Measurements from ENCODE around the gene NINL.
"Not testable (repeated sequence)": the region's sequence is repeated elsewhere in the genome, so short reads cannot be mapped to it uniquely, and the experiment has no call there.

NINL gene

DNA sequence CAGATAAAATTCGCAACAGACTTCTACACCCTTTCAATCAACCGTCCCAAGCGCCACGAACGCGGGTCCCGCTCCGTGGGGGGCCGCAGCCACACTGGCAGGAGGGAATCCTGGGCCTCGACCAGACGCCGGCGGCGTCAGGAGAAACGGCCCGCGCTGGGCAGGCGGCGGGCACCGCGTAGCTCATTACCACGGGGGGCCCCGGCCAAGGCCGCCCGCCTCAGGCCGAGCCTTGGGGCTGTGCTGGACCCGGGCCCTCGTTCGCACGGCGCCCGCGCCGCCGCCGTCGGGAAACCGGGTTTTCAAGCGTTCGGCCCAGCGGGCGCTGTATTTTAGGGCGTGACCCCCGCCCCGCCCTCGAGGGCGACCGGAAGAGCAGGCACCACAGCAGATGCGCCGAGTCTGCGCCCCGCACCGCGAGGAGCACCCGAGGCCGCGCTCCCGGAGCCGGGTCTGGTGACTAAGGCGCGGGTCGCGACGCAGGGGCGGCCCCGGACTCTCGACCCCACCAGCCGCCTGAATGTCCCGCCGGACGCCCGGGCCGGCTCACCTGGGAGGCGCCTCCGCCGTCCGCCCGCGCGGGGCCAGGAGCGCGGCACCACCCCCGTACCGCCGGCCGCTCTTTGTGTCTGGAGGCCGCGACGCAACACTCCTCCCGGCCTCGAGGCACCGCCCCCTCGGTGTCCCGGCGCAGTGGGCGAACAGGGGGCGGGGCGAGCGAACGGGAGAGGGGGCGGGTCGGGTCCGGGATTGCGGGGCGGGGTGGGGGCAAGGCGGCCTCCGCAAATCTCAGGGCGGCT lies at the start of gene NINL:
Gene NINL, minus strand, starts transcription at position 627 of the 800 bp plus-strand sequence. CDS start 58,944 bp downstream, outside the sequence.
- H3K4me3 ChIP-seq (replicated peaks; ENCODE audit: low read depth, low read length) = peak within 1 kb of the TSS; percentile 59
- TF ChIP-seq CTCF (IDR thresholded peaks at IDR 0.05; ENCODE audit: low read depth, low read length, missing control alignments) = no peak
- DNase-seq (ENCODE audit: extremely low read depth, low read depth) = no peak

GRCh38 chr20:25632940-25633790 lies 47.8 kb upstream of the NINL start:
- no peak overlapping the region for H3K4me3 ChIP-seq (replicated peaks; ENCODE audit: low read depth, low read length)
- DNase-seq (ENCODE audit: extremely low read depth, low read depth) = no peak
- TF ChIP-seq CTCF (IDR thresholded peaks at IDR 0.05; ENCODE audit: low read depth, low read length, missing control alignments) = no peak

- DNase-seq (ENCODE audit: extremely low read depth, low read depth) = not testable (repeated sequence)
Observed at GRCh38 chr20:25630615-25631014, 45.3 kb upstream of the NINL start.

DNA sequence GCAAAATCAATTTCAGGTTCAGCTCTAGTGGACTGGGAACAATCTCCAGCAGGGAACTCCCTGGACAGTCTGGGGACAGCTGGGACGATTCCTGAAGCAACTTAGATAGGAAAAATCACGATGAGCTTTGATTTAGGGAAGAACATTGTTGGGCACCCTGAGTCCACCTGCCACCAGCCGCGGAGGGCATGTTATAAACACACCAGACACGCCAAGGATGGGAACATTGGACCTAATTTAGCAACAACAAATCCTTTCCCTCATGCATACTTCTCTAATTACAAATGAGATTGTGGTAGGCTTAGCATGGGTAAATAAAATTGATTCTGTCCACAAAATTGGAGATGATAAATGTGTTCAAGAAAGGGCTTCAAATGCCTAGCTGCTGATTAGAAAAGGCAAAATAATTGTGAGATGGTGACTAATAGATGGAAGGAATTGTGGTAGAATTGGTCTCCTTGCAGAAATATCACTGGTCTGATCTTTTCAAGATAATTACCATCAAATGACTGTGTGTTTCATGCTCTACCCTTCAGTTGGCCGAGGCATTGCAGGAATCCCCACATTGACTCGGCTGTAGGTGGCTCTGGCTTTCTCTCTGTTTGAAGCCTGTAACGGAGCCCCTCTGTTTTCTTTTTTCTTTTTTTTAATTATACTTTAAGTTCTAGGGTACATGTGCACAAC lies 44.6 kb upstream of the NINL start:
- no peak for DNase-seq (ENCODE audit: extremely low read depth, low read depth)
- no peak overlapping the region for H3K4me3 ChIP-seq (replicated peaks; ENCODE audit: low read depth, low read length)
- TF ChIP-seq CTCF (IDR thresholded peaks at IDR 0.05; ENCODE audit: low read depth, low read length, missing control alignments) = no peak

More at GRCh38 chr20:25630615-25631014, 45.3 kb upstream of the NINL start:
- H3K4me3 ChIP-seq (replicated peaks; ENCODE audit: low read depth, low read length) = not testable (repeated sequence)

GRCh38 chr20:25626779-25627178 lies 41.4 kb upstream of the NINL start:
- DNase-seq (ENCODE audit: extremely low read depth, low read depth) = no peak
- no peak for TF ChIP-seq CTCF (IDR thresholded peaks at IDR 0.05; ENCODE audit: low read depth, low read length, missing control alignments)
- H3K4me3 ChIP-seq (replicated peaks; ENCODE audit: low read depth, low read length) = no peak overlapping the region

DNA sequence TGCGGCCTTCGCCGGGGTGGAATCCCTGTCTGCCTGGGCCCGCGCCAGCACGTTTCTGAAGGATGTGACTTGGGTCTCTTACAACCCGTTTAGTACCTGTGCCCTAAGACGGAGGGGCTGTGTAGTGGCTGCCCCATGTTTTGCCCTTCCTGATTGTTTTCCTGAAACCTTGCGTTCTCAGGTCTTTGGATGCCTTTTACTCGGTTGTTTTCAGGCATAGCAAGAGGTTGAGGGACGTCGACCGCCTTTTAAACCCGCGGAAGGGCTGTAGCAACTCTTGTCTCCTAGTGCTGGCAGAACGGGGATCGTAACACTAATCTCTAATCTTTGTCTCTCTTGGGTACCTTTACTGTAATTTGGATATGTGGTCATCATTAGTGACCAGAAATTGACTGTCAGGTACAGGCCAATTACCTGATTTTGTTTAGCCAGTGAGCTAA lies 39.2 kb upstream of the NINL start:
- H3K4me3 ChIP-seq (replicated peaks; ENCODE audit: low read depth, low read length) = peak overlapping the region; percentile 91

More for the DNA sequence above, 39.2 kb upstream of the NINL start:
- TF ChIP-seq CTCF (IDR thresholded peaks at IDR 0.05; ENCODE audit: low read depth, low read length, missing control alignments) = no peak
- no peak for DNase-seq (ENCODE audit: extremely low read depth, low read depth)
